ENCODE results near the gene KPTN. TPM values are rescaled to one million over a fixed set of nuclear protein-coding genes. Genes with fewer than 3 reads are reported as not detected.

Gene KPTN
- total RNA-seq, 1 experiment from 2014 or later: 23.8 TPM

- H4K20me1 ChIP-seq (ENCODE audit: insufficient read depth): no peaks in the 10 kb centered on the region
- no peak overlapping the region for H3K9ac ChIP-seq (ENCODE audit: low read length)
- no TSS peak for BruUV-seq (replicated peaks)
- H3K4me2 ChIP-seq (ENCODE audit: low read length): no peak overlapping the region
- H3K27me3 ChIP-seq (ENCODE audit: insufficient read depth, low read length): no peaks in the 10 kb centered on the region
- no peaks in the 10 kb centered on the region for H3K9me2 ChIP-seq (ENCODE audit: insufficient read depth)
- no peaks in the 10 kb centered on the region for H3K9me3 ChIP-seq (ENCODE audit: control insufficient read depth in 1 of 2, insufficient read depth in 1 of 2, low read depth in 1 of 2, low read length in 2 of 2)
- H3K4me1 ChIP-seq (ENCODE audit: control insufficient read depth in 1 of 2, insufficient read depth in 2 of 2, low read length in 2 of 2): peaks cover 0 to 10% of the 10 kb centered on the region in 2 experiments; a peak in 2 of 4 replicates
- ChIA-PET RAD21 (ENCODE audit: low non-redundant PET in 1 of 2, low total read pairs in 2 of 2, uncharacterized antibody in 2 of 2, unreplicated experiment in 2 of 2) (no interaction called here), CTCF (interaction anchor here (1.5 to 3.2 kb wide), 4 partner anchors 9 to 274 kb away, joined by 13 to 68 read pairs (median 22); partner anchors contain the start of genes EHD2 and NAPA), POLR2A (no interaction called here)
- no peaks in the 10 kb centered on the region for H3K36me3 ChIP-seq (ENCODE audit: control insufficient read depth in 1 of 2, insufficient read depth in 2 of 2, low read length in 2 of 2)
- ATAC-seq (no peak), DNase-seq (ENCODE audit: low read depth, low spot score) (no peak)
- intact Hi-C loops (cut with micrococcal nuclease): no loop called here
- no peaks in the 10 kb centered on the region for H3K79me2 ChIP-seq (ENCODE audit: insufficient read depth, low read length)
- TF ChIP-seq REST (IDR thresholded peaks at IDR 0.05; ENCODE audit: low read depth) (peak; percentile 80; the same call in 1 of the 2 replicates), JUND (IDR thresholded peaks at IDR 0.05) (no peak)
- H2AFZ ChIP-seq (ENCODE audit: low read depth, low read length, poor library complexity, severe bottlenecking): no peak overlapping the region
- H3K4me3 ChIP-seq (replicated peaks in 1 of 2; ENCODE audit: low read depth in 1 of 2, low read length in 2 of 2): no peak overlapping the region
- H3K27ac ChIP-seq (ENCODE audit: low read depth, low read length): no peak overlapping the region
Measured at GRCh38 chr19:47437500-47437899, 46.5 kb downstream of the KPTN start.

DNA sequence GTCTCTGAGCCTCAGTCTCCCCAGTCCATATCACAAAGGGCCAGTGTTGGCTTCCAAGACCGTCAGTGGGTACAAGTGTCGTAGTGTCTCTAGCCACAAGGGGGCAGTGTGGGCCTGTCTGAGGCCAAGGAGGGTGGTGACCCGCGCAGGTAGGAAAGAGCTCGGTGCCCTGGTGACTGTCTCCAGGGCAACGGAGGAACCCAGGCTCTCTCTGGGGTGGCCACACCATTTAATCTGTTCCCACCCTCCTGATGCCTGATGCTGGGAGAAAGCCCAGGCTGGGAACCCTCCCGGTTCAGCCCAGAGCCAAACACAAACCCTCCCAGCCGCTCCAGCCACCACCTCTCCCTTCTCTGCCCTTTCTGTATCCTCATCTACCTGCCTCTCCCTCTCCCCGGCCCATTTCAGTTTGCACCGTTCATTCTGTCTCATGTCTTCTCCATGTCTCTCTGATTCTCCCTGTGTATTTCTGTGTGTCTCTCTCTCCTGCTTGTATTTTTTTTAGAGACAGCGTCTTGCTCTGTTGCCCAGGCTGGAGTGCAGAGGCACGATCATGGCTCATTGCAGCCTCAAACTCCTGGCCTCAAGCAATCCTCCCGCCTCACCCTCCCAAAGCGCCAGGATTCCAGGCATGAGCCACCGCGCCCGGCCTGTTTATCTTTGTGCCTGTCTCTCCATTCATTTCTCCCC lies 47.2 kb downstream of the KPTN start:
- RAD21 ChIA-PET (ENCODE audit: low non-redundant PET in 1 of 2, low total read pairs in 2 of 2, uncharacterized antibody in 2 of 2, unreplicated experiment in 2 of 2): interaction anchor here (0.5 to 2.0 kb wide), 14 partner anchors 8 to 307 kb away, joined by 3 to 15 read pairs (median 5); partner anchors contain the start of genes KPTN (in 2 of the 2) and NAPA (in 1 of the 2)
- H3K9me3 ChIP-seq (ENCODE audit: control insufficient read depth in 1 of 2, insufficient read depth in 1 of 2, low read depth in 1 of 2, low read length in 2 of 2): no peaks in the 10 kb centered on the region
- no peak overlapping the region for H3K9ac ChIP-seq (ENCODE audit: low read length)
- no peaks in the 10 kb centered on the region for H4K20me1 ChIP-seq (ENCODE audit: insufficient read depth)
- no peak overlapping the region for H3K27ac ChIP-seq (ENCODE audit: low read depth, low read length)
- BruUV-seq (replicated peaks): no TSS peak
- CTCF ChIA-PET: interaction anchor here (0.6 to 2.5 kb wide), 21 partner anchors 9 to 309 kb away, joined by 3 to 68 read pairs (median 6); partner anchors contain the start of genes EHD2, KPTN, MEIS3 and NAPA
- H2AFZ ChIP-seq (ENCODE audit: low read depth, low read length, poor library complexity, severe bottlenecking): no peak overlapping the region
- H3K4me3 ChIP-seq (replicated peaks in 1 of 2; ENCODE audit: low read depth in 1 of 2, low read length in 2 of 2): no peak overlapping the region
- no peak overlapping the region for H3K4me2 ChIP-seq (ENCODE audit: low read length)
- peak; percentile 62 for DNase-seq (ENCODE audit: low read depth, low spot score)
- no peaks in the 10 kb centered on the region for H3K79me2 ChIP-seq (ENCODE audit: insufficient read depth, low read length)
- POLR2A ChIA-PET: interaction anchor here (0.6 to 0.9 kb wide), 3 partner anchors 9 to 270 kb away, joined by 3 to 5 read pairs (median 3); no protein-coding TSS in a partner anchor
- H3K27me3 ChIP-seq (ENCODE audit: insufficient read depth, low read length): no peaks in the 10 kb centered on the region
- peaks cover 0 to 10% of the 10 kb centered on the region in 2 experiments; a peak in 2 of 4 replicates for H3K4me1 ChIP-seq (ENCODE audit: control insufficient read depth in 1 of 2, insufficient read depth in 2 of 2, low read length in 2 of 2)
- no peaks in the 10 kb centered on the region for H3K36me3 ChIP-seq (ENCODE audit: control insufficient read depth in 1 of 2, insufficient read depth in 2 of 2, low read length in 2 of 2)
- H3K9me2 ChIP-seq (ENCODE audit: insufficient read depth): no peaks in the 10 kb centered on the region
- peak; percentile 96 for ATAC-seq
- intact Hi-C loops (cut with micrococcal nuclease): loop anchor here (1.0 kb wide), 3 partner anchors 78 to 270 kb away; partner anchors contain the start of gene NAPA
- TF ChIP-seq EZH2 (IDR thresholded peaks at IDR 0.05) (no peak), JUND (IDR thresholded peaks at IDR 0.05) (no peak), ZNF274 (IDR thresholded peaks at IDR 0.05; ENCODE audit: low read depth, low read length) (no peak), SIN3A (IDR thresholded peaks at IDR 0.05; ENCODE audit: low read depth) (no peak), ELF1 (IDR thresholded peaks at IDR 0.05; ENCODE audit: borderline replicate concordance, low read depth) (no peak), YY1 (IDR thresholded peaks at IDR 0.05; ENCODE audit: extremely low read depth, insufficient replicate concordance, low read depth, low read length) (no peak), CTCF (IDR thresholded peaks at IDR 0.05 in 2 of 3, conservative IDR thresholded peaks at IDR 0.05 in 1 of 3; ENCODE audit: borderline replicate concordance in 1 of 3, insufficient read depth in 1 of 3, low read depth in 2 of 3, low read length in 2 of 3) (peak; percentile 91 to 96 (median 92)), POLR2AphosphoS5 (IDR thresholded peaks at IDR 0.05; ENCODE audit: low read depth, low read length) (no peak), EGR1 (IDR thresholded peaks at IDR 0.05; ENCODE audit: low read depth) (no peak), RAD21 (IDR thresholded peaks at IDR 0.05; ENCODE audit: low read depth) (peak; percentile 99)

Measured in HCT116 (cell line).